Hematopoietic multipotent progenitor cell treated with erythropoietin and hydrocortisone succinate and interleukin-3 and kit ligand, for 15 days (in vitro differentiated cells): ENCODE measurements around the gene ST14.

ENCODE experiments used
- DNase-seq: peaks from one replicate; pipeline ENCODE4 v3.0.0-alpha.2; 2015; ENCODE audit warnings: low spot score

The ST14 gene

DNA sequence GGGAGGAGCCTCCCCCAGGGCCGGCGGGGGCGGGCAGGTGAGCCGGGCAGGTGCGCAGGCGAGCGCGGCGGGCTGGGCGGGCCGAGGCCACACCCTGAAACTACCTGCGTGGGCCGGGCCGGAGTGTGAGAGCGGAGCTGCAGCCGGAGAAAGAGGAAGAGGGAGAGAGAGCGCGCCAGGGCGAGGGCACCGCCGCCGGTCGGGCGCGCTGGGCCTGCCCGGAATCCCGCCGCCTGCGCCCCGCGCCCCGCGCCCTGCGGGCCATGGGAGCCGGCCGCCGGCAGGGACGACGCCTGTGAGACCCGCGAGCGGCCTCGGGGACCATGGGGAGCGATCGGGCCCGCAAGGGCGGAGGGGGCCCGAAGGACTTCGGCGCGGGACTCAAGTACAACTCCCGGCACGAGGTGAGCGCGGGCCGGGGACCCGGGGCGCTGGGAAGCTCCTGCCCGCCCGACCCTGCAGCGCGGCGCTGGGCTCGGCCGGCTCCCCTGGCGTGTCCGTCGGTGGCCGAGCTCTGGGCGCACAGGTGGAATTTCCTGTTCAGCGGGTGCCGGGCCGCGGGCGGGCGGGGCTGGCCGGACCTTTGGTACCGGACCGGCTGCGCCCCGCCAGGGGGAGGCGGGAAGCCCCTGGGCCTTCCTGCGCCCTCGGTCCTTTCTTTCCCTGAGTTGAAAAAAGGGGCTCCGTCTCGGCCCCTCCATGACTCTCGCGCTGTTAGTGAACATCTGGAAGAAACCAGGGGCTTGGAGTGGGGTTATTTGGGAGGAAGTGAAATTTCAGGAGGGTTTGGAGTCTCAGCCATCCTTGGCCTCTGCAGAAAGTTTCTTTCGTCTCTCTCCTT, at the start of gene ST14:
Gene ST14 (plus strand): TSS at position 126 of the 841 bp plus-strand sequence. CDS start 198 bp downstream, at position 324.
- DNase-seq: no peak

DNA sequence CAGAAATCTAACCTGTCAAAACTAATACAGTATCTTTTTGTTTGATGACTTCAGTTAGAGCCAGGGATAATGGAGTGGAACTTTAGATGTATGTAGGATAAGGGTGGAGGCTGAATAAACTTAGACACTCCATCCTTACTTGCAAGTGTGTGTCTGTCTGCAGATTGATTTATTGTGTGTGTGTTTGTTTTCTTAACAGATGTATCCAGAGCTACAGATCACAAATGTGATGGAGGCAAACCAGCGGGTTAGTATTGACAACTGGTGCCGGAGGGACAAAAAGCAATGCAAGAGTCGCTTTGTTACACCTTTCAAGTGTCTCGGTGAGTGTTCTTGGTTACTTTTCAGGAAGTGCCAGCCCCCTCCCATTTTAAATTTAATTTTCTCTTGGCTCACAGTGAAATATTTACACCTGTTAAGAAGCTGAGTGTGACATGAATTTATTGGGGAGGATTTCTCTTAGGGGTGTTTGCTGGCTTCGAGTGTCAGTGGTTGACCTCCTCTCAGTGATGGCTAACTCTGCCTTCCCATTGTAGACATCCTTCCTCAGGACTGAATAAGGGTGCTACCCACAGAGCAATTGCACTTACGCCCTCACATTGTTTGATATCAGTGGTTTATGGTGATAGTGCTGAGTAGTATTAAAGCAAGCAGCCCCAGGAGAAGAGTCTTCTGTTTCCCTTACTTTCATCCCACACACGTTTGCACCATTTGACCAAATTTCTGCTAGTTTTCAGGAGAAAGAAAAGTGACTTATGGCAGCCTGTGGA, 49.1 kb upstream of the ST14 start:
- DNase-seq: no peak

DNA sequence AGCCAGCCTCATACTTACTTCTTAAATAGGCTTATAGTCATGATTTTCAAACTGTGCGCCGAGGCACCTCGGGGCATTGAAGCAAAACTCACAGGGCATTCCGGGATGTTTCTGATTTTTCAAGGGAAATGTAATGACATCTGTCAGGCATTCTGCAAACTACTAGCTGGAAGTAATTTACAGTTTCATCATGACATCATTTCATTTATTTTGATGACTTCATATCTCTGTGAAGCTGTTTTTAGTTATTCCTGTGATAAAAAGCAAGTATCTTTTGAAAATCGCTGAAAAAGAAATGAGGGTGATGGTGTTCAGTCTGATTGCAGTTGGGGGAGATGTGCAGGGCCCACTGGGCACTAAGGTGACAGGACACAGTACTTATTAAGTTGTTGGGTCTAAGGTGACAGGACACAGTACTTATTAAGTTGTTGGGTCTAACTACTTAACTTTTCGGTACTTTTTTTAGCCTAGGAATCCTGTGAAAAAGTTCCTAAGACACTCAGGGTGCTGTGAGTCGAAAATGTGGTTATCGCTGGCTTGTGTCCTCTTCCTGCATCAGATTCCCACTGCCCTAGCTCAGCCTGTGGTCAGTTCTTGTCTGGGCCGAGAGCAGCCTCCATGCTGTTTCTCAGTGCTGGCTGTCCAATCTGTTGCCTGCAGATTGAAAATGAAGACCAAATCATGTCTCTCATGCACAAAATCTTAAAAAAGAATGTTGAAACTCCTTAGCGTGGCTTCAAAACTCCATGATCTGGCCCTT, 47.3 kb upstream of the ST14 start:
- DNase-seq: no peak

DNA sequence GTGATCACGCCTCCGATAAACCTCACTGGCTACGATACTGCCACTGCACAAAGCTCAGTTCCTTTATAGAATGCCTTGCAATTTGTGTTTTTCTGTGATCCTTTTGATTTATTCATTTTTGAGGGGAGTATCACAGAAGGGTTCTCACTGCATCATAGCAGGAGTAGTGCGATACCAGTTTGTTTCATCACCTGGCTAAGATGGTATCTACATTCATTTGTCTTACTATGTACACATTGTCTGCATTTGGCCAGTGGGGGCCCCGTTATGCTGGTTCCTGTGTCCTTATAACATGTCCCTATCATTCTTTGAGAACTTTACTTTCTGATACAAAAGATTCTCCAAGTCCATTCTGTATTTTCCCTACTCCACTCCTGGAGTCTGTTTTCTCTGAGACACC, 45.3 kb upstream of the ST14 start:
- DNase-seq: no peak

DNA sequence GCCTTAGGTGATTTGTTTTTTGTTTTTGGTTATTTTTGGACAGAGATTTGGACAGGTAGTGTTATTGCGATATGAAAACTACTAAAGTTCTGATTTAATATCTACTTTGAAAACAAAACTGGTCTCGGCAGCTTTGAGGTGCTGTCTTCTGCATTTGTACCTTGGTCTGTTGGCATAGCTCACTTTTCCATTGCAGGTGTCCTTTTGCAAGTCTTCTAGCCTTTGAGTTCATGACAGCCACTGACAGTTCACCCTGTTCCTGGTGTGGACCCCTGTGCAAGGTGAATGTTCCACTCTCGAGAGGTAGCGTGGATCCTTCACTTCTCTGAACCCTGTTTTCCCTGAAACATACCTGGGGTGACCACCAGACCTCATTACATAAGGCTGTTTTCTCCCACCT, 44.9 kb upstream of the ST14 start:
- no peak for DNase-seq

DNA sequence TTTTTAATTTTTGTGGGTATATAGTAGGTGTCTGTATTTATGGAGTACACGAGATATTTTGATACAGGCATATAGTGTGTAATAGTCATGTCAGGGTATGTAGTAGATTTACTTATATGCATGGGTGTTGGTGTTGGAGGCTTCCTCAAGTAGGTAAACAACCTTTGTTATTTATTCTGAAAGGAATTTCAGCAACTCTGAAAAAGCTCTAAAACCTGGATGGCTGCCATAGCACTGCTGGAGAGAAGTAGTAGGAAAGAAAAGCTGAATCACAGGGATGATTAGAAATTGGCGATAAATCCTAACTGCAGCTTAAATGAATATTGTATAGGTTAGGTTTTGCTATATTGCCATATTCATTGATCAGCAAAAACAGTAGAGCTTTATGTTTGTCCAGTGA, 44.4 kb upstream of the ST14 start:
- peak; percentile 53 for DNase-seq

DNA sequence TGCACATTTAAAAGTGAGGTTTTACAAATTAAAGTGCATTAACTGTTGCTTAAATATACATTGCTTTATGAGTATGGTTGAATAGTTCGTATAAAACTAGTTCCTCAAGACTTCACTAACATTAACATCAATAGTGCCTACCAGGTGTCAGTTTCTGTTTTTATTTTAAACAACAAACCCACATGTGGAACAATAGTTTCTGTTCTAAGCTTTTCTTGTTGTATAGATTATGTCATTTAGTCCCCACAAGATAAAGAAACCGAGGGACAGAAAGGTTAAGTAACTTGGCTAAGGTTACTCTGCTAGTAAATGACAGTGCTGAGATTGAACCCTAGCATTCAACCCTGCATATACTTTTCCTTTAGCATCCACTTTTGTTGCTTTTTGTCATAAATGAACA, 41.4 kb upstream of the ST14 start:
- no peak for DNase-seq

DNA sequence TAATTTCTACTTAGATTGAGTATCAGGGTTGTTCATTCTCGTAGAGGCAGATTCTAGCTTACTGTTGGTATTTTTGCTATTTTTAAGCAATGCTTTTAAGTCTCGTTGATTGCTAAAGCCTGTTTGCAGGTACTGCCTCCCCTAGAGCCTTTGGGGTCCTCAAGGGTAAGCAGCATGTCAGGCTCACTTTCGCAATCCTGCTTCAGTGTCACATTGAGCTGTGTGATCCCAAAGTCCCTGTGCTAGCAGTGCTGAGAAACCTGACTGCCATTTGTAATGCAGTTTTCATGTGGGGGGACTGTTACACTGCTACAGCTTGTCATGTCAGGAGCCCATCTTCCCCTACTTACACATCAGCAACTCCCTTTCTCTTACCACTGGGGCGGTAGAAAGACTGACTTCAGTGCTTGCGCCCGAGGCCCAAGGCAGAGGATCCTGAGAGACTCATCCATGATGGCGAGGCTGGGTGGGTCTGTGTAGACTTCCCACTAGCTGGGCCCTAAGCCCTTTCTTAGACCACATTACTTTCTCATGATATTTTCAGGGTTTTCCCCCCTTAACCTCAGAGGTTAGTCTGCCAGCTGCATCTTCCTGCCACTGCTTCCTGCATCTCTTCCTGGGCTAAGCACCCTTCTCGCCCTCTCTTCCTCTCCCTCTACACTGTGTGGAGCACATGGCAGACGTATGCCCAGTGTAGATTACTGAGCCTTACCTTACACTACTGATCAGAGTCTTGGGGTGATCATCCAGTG, 40.8 kb upstream of the ST14 start:
- DNase-seq: no peak

DNA sequence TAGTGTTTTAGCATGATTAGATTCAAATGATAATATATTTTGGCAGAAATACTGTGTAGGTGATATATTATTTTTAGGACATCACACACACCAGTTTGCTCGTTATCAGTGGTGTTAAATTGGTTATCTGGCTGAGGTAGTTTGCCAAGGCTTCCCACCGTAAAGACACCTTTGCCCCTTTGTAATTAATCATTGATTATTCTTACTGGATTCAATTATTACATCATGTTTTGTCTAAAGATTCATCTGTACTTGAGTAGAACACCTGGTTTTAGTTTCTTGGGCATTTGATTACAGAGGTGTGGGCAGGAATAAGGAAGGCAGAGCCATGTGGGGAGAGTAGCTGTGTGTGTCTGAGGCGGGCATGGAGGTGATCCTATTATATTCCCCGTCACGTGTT, 39.5 kb upstream of the ST14 start:
- DNase-seq: no peak

DNA sequence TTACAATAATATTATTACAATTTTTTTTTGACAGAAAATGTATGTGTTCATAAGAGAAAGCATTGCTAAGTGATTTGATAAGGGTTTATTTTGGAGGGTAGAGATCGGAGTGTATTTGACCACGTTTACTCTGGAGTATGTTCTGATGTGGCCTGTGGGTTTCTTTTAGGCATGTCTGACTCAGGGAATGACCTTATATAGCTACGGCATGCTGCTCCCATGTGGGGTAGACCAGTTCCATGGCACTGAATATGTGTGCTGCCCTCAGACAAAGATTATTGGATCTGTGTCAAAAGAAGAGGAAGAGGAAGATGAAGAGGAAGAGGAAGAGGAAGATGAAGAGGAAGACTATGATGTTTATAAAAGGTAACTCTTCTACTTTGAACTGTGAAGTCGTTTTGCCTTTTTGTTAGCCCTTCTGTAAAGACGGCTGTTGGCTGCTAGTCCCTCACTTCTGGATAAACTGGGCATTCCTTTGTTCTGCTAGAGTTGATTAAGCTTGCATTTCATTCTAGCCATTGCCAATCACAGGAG, 38.1 kb upstream of the ST14 start:
- DNase-seq: no peak

DNA sequence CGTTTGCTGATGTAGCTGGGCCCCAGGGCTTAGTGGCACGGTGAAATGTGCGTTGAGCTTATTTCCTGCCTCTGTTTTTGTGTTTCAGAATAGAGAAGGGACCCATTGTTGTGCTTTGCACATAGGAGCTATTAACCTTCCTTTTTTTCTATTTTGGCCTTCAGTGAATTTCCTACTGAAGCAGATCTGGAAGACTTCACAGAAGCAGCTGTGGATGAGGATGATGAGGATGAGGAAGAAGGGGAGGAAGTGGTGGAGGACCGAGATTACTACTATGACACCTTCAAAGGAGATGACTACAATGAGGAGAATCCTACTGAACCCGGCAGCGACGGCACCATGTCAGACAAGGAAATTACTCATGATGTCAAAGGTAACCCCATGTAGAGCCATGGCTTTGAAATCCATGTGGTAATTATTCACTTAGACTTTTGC, 37.4 kb upstream of the ST14 start:
- no peak for DNase-seq

DNA sequence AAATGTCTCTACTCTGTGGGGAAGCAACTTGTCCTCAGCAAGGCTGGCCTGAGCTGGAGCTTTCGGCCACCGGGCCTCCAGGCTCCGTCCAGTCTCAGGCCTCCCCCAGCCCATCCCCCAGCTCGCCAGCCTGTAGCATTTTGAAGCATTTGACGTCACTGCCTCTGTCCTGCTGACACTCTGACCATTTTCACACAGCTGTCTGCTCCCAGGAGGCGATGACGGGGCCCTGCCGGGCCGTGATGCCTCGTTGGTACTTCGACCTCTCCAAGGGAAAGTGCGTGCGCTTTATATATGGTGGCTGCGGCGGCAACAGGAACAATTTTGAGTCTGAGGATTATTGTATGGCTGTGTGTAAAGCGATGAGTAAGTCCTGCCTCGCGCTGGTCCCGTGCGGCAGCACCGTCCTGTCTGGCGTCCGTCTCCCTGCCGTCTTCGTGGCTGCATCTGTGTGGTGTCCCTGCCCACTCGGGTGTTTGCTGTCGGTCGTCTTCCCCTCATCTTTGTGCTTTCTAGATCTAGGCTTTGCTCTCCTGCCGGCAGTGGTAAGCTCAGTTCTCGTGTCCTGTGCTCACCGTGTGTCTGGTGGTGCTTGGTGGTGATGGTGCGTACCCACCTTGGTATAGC, 36.1 kb upstream of the ST14 start:
- DNase-seq: no peak

DNA sequence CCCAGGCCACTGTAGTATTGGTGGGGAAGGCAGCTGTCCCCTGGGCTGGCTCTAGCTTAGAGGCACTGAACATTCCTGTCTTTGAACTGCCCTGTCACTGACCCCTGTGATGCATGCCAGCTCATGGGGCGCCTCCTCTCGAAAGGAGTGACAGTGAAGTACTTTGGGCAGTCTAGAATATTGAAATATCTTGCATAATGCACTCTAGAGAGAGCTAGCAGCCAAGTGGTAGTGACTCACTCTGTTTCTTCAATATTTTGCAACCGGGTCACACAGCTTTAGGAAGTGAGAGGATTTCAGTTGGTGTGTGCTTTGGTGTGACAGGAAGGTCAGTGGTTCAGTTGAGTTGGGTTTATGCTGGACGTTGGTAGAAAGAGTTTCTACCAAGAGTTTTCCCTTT, 35.5 kb upstream of the ST14 start:
- DNase-seq: peak; percentile 54

DNA sequence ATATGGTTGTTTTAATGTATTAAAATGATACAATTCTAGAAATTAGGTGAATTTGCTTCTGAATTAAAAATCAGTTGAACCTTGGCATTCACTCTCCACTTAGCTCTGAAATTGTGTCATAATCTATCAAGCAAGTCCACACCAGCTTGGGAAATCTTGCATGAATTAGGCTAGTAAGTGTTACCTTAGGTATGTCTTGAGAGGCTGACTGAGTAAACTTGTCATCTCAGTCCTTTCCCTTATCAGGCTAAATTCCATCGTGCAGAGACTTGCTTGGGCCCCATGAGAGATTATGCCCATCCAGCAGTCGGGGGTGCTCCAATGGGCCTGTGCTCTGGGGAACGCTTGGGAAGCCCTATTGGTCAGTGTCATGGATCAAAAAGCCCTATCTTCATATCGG, 33.9 kb upstream of the ST14 start:
- DNase-seq: no peak

DNA sequence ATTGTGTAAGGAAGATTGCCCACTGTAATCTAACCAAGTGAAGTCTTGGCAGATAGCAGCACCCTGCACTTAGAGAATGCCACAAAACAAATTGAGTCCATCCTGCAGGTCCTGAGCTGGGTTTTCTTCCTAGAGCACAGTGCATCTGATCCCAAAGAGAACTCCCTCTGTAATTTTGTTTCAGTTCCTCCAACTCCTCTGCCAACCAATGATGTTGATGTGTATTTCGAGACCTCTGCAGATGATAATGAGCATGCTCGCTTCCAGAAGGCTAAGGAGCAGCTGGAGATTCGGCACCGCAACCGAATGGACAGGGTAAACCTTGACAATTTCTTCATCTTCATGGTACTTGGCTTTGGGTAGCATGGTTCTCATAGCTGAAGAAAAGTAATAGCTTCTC, 33.1 kb upstream of the ST14 start:
- no peak for DNase-seq

DNA sequence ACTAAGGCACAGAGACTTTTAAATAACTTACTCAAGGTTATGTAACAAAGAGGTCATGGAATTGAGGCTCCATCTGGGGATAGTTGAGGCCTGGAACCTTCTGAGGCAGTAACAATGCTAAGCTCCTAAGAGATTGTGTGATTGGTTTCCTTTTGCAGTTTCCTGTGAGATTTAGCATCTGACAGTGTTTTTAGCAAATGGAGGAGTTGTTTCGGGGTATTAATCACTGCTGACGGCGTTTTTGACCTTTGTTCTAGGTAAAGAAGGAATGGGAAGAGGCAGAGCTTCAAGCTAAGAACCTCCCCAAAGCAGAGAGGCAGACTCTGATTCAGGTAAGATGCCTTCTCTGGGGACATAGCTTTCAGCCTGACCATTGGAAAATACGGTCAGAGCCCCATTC, 32.1 kb upstream of the ST14 start:
- DNase-seq: no peak

DNA sequence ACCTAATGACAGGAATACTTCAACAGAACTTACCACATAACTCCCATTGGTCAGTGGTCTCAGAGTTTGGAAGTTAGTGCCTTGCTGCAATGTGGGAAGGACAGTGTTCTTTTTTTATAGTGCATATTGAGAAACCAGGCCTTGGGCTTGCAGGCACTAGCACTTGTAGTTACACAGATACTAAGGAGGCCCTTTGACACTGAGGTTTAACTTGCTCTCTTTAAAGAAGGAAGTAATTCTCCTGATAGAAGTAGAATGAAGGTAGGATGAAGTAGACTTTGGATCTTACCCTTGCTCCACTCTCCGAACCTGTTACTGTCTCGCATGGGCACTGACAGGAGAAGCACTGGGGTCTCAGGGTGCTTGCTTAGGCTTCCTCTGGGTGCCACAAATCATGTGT, 31.0 kb upstream of the ST14 start:
- no peak for DNase-seq

DNA sequence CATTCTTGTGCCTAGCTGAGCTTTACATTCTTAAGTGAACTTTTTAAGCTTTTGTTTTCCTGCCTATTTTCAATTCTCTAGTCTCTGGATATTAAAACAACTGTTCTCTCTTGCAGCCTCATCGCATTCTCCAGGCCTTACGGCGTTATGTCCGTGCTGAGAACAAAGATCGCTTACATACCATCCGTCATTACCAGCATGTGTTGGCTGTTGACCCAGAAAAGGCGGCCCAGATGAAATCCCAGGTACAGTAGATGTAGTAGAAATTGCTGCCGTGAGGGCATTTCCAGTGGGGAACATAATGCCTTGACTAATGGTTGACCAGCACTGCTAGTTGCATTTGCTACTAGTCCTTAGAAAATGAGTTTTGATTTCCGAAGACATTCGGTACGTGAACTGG, 29.7 kb upstream of the ST14 start:
- DNase-seq: no peak

DNA sequence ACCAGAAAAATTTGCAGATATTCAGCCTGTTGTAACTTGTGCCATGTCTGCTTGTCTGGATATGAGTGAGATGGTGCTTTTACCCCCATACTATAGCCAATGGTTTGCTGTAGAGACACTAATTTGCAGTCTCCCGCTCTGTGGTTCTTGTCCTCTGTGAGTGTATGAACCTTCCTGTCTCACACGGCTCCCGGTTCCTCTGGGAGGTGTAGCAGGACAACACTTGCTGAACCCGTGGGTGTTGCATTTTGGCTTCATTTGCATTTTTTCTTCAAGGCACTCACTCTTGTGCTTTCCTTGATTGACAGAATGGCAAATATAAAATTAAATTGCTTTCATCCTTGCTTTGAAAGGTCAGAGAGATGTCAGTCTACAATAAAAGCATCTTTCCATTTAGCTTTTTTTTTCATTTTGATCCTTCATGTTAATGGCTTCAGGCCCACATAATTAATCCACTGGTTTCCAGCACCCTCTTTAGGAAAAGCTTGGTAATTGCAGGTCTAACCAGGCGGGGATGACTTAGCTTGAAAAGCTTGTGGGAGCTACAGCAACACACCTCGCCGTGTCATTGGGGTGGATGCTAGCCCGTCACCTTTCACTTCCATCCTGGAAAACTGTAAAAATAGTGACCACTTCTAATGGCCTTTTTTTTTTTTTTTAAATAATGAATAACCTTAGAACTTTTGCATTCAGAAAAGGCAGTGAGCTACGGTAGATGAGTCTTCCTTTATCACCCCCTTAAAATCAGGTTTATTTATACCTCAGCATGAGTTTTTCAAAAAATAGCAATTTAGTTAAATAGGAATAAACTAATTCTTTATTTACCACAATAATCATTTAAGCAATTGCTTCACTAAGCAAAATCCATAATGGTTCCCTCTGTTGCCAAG, 27.4 kb upstream of the ST14 start:
- DNase-seq: peak; percentile 85

DNA sequence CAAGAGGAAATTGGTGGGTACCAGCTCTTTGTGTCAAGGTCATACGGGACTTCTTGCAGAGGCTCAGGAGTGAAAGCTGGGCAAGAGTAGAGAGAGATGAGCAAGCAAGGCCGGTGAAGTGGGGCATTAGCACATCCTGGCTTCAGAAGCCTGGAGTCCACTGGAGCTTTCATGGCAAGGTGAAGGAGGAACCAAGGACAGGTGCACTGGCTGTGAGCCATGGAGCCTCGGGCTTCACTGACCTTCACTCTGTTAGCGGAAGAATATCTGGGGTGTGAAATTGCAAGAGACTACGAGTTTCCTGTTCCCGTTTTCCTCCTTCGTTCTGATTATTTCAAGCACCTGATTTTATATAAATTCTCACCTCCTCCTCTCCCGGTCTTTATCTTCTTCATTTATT, 25.9 kb upstream of the ST14 start:
- DNase-seq: no peak
